ENCODE results near the gene HOXB9. TPM values are rescaled to one million over a fixed set of nuclear protein-coding genes. Genes with fewer than 3 reads are reported as not detected.
A peak's percentile ranks its signal among the peaks of the same experiment; 100 is the strongest.

The HOXB9 gene
- total RNA-seq, 4 donors from 2014 or later: 13.7 to 47.5 (median 24.9) TPM

GRCh38 chr17:48641541-48642058 lies 15.4 kb upstream of the HOXB9 start:
- TF ChIP-seq POLR2A (IDR thresholded peaks at IDR 0.05): no peak
- TF ChIP-seq, protein P1, sequence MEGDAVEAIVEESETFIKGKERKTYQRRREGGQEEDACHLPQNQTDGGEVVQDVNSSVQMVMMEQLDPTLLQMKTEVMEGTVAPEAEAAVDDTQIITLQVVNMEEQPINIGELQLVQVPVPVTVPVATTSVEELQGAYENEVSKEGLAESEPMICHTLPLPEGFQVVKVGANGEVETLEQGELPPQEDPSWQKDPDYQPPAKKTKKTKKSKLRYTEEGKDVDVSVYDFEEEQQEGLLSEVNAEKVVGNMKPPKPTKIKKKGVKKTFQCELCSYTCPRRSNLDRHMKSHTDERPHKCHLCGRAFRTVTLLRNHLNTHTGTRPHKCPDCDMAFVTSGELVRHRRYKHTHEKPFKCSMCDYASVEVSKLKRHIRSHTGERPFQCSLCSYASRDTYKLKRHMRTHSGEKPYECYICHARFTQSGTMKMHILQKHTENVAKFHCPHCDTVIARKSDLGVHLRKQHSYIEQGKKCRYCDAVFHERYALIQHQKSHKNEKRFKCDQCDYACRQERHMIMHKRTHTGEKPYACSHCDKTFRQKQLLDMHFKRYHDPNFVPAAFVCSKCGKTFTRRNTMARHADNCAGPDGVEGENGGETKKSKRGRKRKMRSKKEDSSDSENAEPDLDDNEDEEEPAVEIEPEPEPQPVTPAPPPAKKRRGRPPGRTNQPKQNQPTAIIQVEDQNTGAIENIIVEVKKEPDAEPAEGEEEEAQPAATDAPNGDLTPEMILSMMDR (IDR thresholded peaks at IDR 0.05): no peak
- Histone ChIP-seq H3K36me3 (no peaks in the 10 kb centered on the region), H3K4me1 (peaks cover 0 to 40% (median 3%) of the 10 kb centered on the region in 4 donors), H3K27ac (peak overlapping the region in 2 of 4 donors; percentile 7 to 40), H3K4me3 (peak overlapping the region in 2 of 4 donors; percentile 35 to 39), H3K9me3 (no peaks in the 10 kb centered on the region), H3K27me3 (peaks cover 0 to 32% of the 10 kb centered on the region in 2 donors)
- DNase-seq: peak in 1 of 3 donors; percentile 40

DNA sequence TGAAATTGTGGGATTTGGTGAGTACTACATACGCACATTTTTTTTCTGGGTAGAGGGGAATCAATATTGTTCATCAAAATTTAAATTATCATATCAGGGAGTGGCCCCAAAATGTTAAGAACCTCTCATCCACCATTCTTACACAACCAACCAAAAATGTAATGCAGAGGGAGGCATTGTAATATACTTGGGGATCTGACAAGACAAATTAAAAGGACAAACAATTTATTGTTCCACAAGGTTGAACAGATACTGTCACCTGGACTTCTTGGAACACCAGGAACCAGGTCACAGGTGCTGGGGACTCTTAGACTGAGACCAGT lies 14.7 kb upstream of the HOXB9 start:
- H3K4me3 ChIP-seq: no peak overlapping the region
- no peak for DNase-seq
- H3K27me3 ChIP-seq: peaks cover 0 to 24% of the 10 kb centered on the region in 2 donors
- no peaks in the 10 kb centered on the region for H3K9me3 ChIP-seq
- H3K4me1 ChIP-seq: peaks cover 0 to 47% (median 0%) of the 10 kb centered on the region in 4 donors
- H3K36me3 ChIP-seq: no peaks in the 10 kb centered on the region
- TF ChIP-seq, protein P1 (IDR thresholded peaks at IDR 0.05): no peak
- TF ChIP-seq POLR2A (IDR thresholded peaks at IDR 0.05): no peak
- H3K27ac ChIP-seq: peak overlapping the region in 2 of 4 donors; percentile 0 to 7

DNA sequence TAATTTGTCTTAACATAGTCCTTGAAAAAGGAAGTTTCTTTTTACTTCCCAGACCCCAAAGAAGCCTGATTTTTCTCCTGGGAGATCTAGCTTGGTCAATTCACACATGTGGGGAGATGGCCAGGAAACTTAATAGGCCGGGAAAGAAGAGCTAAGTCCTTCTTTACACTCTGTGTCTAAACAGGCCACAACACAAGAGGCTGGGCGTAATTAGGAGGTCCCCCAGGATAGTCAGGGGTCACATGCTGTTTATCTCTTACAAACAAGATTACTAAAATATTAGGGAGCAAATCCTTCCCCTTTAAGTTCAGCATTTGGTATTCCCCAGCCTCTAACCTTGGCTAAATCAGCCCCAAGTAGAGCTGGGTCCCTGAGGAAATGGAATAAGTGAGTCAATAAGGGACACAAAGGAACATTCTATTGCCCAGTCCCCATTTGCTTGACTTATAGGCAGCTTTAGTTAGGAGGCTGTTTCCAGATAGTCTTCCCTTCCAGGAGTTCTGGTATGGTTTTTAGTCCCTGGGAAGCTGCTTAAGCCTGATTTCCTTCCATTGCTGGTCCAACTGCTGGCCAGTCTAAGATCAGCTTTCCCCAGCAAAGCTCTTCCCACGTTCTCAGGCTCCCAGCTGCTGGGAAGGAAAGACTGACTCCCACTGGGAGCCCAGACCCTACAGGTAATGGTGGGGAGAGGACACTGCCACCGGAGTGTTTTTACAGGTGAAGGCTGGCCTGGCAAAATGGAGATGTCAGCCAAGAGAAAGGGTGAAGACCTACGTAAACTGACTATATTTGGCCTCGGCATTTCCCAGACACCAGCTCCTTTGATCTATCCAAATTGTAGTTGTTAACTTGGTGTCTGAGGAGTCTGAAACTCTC lies 14.1 kb upstream of the HOXB9 start:
- TF ChIP-seq POLR2A (IDR thresholded peaks at IDR 0.05): no peak
- TF ChIP-seq, protein P1 (IDR thresholded peaks at IDR 0.05): no peak
- peaks cover 0 to 51% (median 0%) of the 10 kb centered on the region in 4 donors for H3K4me1 ChIP-seq
- H3K27ac ChIP-seq: peak overlapping the region in 2 of 4 donors; percentile 0 to 41
- H3K27me3 ChIP-seq: peaks cover 0 to 20% of the 10 kb centered on the region in 2 donors
- DNase-seq: peak in 1 of 3 donors; percentile 27
- H3K4me3 ChIP-seq: no peak overlapping the region
- H3K36me3 ChIP-seq: no peaks in the 10 kb centered on the region
- H3K9me3 ChIP-seq: no peaks in the 10 kb centered on the region

DNA sequence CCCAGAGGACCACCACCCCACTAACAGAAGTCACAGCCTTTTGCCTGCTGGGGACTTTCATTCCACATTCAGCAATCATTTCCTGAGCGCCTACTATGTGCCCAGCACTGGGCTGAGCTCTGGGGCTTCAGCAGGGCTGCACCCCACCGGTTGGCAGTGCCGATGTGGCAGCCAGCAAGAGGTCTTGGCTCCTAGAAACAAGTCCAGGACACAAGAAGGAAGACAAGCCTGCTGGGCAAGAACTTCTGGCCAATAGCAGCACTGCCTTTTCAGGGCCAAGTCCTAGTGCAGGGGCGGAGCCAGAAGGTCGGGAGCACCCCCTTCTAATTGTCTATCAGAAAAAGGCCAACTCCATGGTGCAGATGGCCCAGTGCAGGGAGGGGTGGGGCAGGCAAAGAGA lies 13.0 kb upstream of the HOXB9 start:
- TF ChIP-seq POLR2A (IDR thresholded peaks at IDR 0.05): peak in 1 of 2 donors; percentile 73
- TF ChIP-seq, protein P1 (IDR thresholded peaks at IDR 0.05): no peak
- Histone ChIP-seq H3K4me1 (peaks cover 0 to 58% (median 0%) of the 10 kb centered on the region in 4 donors), H3K27ac (peak overlapping the region in 3 of 4 donors; percentile 27 to 55 (median 41)), H3K36me3 (no peaks in the 10 kb centered on the region), H3K27me3 (peaks cover 0 to 20% of the 10 kb centered on the region in 2 donors), H3K9me3 (no peaks in the 10 kb centered on the region), H3K4me3 (peak overlapping the region in 2 of 4 donors; percentile 28 to 33)
- peak in 2 of 3 donors; percentile 82 to 84 for DNase-seq

GRCh38 chr17:48637323-48638260 lies 11.4 kb upstream of the HOXB9 start:
- Histone ChIP-seq H3K36me3 (no peaks in the 10 kb centered on the region), H3K4me3 (peak overlapping the region in 1 of 4 donors; percentile 14), H3K9me3 (no peaks in the 10 kb centered on the region), H3K27me3 (peaks cover 0 to 14% of the 10 kb centered on the region in 2 donors), H3K27ac (peak overlapping the region in 1 of 4 donors; percentile 41), H3K4me1 (peaks cover 0 to 58% (median 2%) of the 10 kb centered on the region in 4 donors)
- no peak for TF ChIP-seq POLR2A (IDR thresholded peaks at IDR 0.05)
- TF ChIP-seq, protein P1 (IDR thresholded peaks at IDR 0.05): no peak
- DNase-seq: peak in 1 of 3 donors; percentile 49
